ENCODE results near the gene SIX4.

SIX4 gene

GRCh38 chr14:60721326-60722106 is 2.6 kb downstream of the SIX4 start:
- DNase-seq (ENCODE audit: low read depth), result no peak

GRCh38 chr14:60720962-60721325 is 3.2 kb downstream of the SIX4 start:
- no peak for DNase-seq (ENCODE audit: low read depth)

GRCh38 chr14:60720391-60720790 is 3.8 kb downstream of the SIX4 start:
- DNase-seq (ENCODE audit: low read depth), result no peak

- DNase-seq (ENCODE audit: low read depth), result no peak
Observed at GRCh38 chr14:60713513-60713912, 10.6 kb downstream of the SIX4 start.

- no peak for DNase-seq (ENCODE audit: low read depth)
Observed at GRCh38 chr14:60710494-60710893, 13.7 kb downstream of the SIX4 start.

GRCh38 chr14:60707858-60708257 is 16.3 kb downstream of the SIX4 start:
- DNase-seq (ENCODE audit: low read depth), result no peak

GRCh38 chr14:60705100-60705499 is 19.1 kb downstream of the SIX4 start:
- no peak for DNase-seq (ENCODE audit: low read depth)

GRCh38 chr14:60700598-60700997 is 23.6 kb downstream of the SIX4 start:
- no peak for DNase-seq (ENCODE audit: low read depth)

- DNase-seq (ENCODE audit: low read depth), result no peak
Observed at GRCh38 chr14:60695327-60695726, 28.8 kb downstream of the SIX4 start.

- DNase-seq (ENCODE audit: low read depth), result no peak
Observed at GRCh38 chr14:60691383-60692113, 32.6 kb downstream of the SIX4 start.

GRCh38 chr14:60686865-60687264 is 37.3 kb downstream of the SIX4 start:
- DNase-seq (ENCODE audit: low read depth), result no peak

- DNase-seq (ENCODE audit: low read depth), result no peak
Observed at GRCh38 chr14:60684203-60684602, 39.9 kb downstream of the SIX4 start.

GRCh38 chr14:60681271-60681670 is 42.9 kb downstream of the SIX4 start:
- no peak for DNase-seq (ENCODE audit: low read depth)

- no peak for DNase-seq (ENCODE audit: low read depth)
Observed at GRCh38 chr14:60680511-60680910, 43.6 kb downstream of the SIX4 start.

GRCh38 chr14:60679566-60680258 is 44.4 kb downstream of the SIX4 start:
- no peak for DNase-seq (ENCODE audit: low read depth)

- DNase-seq (ENCODE audit: low read depth), result no peak
Observed at GRCh38 chr14:60677701-60678100, 46.5 kb downstream of the SIX4 start.

- DNase-seq (ENCODE audit: low read depth), result no peak
Observed at GRCh38 chr14:60670989-60671388, 53.2 kb downstream of the SIX4 start.

- no peak for DNase-seq (ENCODE audit: low read depth)
Observed at GRCh38 chr14:60668431-60669112, 55.6 kb downstream of the SIX4 start.

GRCh38 chr14:60665177-60665550 is 59.0 kb downstream of the SIX4 start:
- DNase-seq (ENCODE audit: low read depth), result no peak

- DNase-seq (ENCODE audit: low read depth), result no peak
Observed at GRCh38 chr14:60662982-60663381, 61.2 kb downstream of the SIX4 start.

GRCh38 chr14:60661721-60662120 is 62.4 kb downstream of the SIX4 start:
- no peak for DNase-seq (ENCODE audit: low read depth)
